Stimulated activated CD4-positive, alpha-beta T cell treated with anti-CD3 and anti-CD28 coated beads, TNF-alpha, amount 100 ng/mL, for 1 hour (primary cell): ENCODE measurements around the gene N4BP2L2.

Source experiments
- DNase-seq, 3 donors: peaks; one replicate each; pipeline ENCODE4 v3.0.0-alpha.2; 2020; ENCODE audit warnings: low read depth in 3 of 3, low spot score in 1 of 3

Gene N4BP2L2

DNA sequence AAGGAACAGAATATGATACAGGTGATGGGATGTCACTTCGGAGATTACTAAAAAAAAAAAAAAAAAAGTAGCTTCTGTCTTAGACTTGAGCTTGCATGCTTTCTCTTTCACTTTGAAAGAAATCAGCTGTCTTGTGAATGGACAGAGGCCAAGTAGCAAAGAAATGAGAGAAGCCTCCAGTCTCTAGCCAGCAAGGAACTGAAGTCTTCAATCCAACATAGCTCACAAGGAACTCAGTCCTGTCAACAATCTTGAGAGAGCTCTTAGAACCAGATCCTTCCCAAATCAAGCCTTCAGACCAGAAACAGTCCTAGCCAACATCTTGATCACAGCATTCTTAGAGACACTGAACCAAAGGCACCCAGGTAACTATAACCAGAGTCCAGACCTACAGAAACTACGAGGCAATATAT is 7.7 kb downstream of the N4BP2L2 start:
- DNase-seq: no peak

DNA sequence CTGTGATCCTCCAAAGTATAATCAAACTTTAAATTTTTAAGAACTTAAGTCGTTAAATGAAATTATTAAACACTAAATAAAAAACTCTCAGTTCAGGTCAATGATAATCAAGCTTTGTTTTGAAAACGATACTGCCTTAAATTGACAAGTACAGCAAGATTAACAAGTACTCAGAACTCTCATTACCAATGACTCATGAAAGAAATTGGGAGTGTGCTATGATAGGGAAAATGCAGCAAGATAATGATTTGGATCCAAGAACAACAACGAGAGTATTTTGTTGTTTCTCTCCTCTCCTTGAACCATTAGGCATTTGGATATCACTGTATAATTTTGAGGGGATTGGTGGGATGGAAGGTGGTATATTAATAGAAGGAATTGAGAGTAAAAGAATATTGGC is 10.2 kb downstream of the N4BP2L2 start:
- DNase-seq: no peak

DNA sequence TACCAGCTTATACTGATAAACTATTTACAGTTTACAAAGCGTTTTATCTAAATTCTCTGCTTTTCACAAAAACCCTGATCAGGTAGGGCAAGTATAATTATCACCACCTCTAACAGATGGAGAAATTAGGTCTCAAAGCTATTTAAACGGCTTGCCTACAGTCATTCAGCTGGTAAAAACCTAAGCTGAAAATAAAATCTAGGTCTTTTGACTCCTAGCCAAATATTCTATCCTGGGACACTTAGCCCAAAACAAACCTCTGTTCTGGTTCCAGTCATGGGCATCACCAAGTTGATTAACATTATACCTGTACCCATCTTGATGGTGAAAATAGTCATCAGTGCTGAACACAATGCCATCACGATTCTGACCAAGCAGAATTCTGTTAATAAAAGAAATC is 11.4 kb downstream of the N4BP2L2 start:
- no peak for DNase-seq

DNA sequence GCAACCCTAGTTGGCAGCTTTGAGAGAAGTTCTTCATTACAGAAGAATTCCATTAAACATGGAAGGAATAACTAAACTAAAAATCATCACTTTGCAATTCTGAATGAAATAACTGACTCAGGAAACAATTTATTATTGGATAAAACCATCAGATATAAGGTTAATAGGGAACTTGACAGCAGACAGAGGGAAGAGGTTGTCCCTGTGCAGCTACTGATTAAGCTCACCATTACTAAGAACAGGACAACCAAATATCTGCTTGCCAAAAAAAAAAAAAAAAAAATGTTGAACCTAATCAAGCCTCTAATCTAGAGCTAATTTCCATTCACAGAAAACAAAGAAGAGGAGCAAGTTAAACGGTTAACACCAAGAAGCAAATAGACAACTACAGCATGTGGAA is 12.8 kb downstream of the N4BP2L2 start:
- DNase-seq: no peak

DNA sequence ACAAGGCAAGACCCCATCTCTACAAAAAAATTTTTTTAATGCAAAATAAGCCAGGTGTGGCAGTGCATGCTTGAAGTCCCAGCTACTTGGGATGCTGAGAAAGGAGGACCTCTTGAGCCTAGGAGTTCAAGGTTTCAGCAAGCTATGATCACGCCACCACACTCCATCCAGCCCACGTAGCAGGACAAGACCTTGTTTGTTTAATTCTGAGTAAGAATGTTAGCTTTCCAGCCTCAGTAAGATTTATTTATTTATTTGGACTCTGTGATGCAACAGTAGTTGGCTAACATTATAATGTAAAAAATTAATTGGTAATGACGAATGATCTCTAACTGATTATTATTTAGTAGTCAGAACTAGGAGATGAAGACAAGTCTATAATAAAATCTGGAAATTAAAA is 23.3 kb downstream of the N4BP2L2 start:
- no peak for DNase-seq

DNA sequence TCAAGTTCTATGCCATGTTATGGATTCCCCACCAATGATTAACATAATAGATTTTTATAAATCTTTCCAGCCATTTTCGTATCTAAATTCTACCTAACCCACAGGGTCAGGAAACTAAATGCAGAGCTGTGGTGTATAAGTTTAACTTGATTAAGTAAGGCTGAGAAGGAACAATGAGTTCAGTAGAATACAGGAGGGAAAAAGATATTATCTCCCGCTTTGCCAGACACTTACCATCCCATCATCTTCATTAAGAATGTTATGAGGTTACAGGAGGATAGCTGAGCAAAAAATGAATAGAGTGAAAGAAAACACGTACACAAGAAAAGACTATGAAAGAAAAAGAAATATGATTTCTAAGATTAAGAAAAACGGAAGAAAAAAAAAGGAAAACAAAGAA is 27.1 kb downstream of the N4BP2L2 start:
- DNase-seq: no peak

DNA sequence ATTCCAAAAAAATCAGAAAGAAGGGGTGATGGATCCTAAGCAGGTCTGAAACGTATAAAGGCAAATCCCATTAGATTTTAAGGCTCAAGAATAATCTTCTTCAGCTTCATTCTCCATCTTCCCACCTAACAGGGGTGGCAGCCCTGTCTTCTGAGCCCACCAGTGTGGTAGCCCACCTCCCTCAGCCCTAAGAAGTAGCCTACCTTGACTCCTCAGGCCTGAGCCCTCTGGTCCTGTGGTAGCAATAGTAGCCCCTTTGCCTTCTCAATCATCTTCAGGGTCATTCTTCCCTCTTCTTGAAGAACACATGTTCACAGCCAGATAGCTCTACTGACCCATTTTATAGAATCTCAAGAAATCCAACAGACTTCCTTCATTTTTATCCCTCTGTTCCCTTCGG is 33.7 kb downstream of the N4BP2L2 start:
- no peak for DNase-seq

DNA sequence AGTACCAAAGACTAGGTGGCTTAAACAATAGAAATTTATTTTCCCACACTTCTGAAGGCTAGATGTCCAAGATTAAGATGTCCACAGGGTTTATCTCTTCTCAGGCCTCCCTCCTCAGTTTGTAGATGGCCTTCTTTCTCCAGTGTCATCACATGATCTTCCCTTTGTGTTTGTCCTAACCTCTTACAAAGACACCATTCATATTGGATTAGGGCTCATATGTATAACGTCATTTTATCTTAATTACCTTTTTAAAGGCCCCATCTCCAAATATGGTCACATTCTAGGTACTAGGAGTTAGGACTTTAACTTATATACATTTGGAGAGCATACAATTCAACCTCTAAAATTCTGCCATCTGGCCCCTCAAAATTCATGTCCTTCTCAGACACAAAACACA is 34.3 kb downstream of the N4BP2L2 start:
- no peak for DNase-seq

DNA sequence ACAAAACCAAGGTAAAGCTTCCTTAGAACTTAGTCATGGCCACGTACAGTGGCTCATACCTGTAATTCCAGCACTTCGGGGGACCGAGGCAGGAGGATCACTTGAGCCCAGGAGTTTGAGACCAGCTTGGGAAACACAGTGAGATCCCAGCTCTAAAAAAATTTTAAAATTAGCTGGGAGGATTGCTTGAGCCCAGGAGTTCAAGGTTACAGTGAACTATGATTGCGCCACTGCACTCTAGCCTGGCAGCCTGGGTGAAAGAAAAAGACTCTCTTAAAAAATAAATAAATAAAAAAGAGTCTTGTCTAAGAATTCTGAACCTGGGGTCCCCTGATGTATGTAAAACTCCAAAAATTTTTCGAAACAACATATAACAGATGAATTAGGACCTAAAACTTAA is 34.9 kb downstream of the N4BP2L2 start:
- DNase-seq: no peak

DNA sequence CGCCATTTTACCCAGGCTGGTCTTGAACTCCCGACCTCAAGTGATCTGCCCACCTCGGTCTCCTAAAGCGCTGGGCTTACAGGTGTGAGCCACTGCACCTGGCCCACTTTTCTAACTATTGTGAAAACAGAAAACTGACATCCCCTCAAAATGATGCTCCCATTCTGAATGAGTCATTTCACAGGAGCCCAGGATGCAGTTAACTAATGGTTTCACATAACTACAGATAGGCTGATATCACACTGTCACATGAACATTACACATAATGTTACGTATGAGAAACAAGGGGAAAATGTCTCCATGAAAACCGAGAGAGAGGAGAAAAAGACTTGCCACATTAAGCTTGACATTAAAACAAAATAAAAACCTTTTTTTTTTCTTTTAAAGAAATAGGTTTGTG is 37.5 kb downstream of the N4BP2L2 start:
- DNase-seq: no peak

DNA sequence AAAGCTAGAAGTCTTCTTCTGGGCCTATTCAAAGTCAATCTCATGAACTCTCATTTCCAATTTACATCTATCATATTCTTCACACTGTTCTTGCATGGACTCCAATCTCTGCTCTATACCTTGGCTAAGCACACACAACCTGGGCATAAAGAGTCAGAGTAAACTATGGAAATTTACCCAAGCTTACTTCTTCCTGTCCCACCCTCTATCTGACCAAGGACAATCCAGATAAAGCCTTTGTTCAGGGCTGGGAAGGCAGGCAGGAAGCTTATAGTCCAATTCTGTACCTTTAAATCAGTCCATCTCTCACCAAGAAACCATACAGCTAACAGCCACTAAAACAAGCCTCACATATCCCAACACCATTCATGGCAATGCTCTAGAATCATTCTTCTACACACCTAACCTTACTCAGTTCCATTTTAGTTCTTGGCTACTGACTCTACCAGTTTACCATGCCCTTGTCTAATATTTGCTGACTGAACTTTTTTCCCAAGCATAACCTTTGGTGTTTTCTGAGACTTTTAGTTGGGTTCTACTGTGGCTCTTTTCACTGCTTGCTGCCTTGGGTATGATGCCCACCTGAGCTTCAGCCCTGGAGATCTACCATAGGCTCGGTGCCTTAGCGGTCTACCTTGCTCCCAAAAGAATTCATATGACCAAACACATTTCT is 38.9 kb downstream of the N4BP2L2 start:
- DNase-seq: no peak

DNA sequence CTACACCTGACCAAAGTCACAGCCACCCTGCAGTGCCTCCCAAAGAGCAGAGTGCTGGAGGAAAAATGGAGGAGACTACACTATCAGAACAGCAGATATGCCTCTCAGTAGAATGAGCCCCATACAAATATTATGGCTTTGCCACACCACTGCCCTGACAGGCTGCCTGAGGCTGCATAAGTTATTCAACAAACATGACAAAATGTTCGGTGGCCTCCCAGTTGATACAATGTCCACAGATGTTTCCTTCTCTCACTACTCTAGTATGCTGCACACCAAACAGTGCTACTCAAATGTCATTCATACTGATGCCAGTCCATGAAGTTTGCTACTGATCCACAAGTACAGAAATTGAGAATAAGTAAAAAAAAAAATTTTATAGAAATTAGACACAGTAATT is 41.0 kb downstream of the N4BP2L2 start:
- DNase-seq: no peak

DNA sequence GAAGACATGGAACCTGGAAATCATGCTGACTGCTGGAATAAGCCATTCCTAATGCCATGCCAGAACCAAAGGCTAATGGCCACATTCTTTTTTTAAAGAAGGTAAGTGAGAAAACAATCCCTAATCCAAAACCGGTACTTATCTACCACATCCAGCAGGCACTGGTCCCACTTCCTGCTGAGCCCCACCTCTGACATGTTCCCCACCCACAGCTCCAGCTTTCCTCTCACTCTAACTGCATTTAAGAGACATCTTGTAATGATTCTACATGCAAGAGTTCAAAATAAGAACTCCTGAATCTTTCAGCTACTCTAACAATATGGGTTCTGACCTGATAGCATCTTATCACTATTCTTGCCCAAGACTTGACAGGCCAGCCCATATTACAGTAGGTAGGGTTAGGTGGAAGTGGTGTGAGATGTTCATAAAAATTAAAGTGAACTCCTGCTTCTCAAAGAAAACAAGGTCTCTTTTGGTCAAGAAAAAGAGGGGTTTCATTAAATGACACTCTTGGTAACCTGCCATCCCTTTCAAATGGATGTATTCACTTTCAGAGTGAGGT is 41.9 kb downstream of the N4BP2L2 start:
- DNase-seq: no peak

DNA sequence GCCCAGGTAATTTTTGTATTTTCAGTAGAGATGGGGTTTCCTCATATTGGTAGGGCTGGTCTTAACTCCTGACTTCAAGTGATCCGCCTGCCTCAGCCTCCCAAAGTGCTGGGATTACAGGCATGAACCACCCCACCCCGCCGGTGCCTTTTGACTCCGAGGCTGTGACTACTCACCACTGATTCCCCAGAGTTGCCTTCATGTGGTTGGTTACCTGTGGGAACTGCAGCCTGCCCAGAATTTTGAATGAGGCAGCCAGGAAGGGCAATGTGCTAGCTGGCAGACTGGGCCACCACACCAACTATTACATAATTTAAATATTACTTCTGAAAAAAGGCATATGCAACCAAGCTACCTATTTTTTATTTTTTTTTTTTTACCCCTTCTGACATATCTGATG is 42.8 kb downstream of the N4BP2L2 start:
- DNase-seq: no peak

DNA sequence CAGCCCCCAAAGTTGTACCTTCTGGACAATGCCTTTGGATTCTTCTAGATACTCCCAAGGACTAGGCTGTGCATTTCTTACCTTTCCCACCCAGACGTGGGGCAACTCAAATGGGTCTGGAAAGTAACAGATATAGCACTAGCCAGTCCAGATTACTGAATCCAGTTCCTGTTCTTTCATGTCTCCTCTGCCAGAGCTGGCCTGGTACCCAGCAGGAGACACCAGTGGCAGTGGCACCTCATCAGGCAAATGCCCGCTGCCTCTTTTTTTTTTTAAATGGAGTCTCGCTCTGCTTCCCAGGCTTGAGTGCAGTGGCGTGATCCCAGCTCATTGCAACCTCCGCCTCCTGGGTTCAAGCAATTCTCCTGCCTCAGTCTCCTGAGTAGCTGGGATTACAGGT is 43.2 kb downstream of the N4BP2L2 start:
- DNase-seq: no peak

DNA sequence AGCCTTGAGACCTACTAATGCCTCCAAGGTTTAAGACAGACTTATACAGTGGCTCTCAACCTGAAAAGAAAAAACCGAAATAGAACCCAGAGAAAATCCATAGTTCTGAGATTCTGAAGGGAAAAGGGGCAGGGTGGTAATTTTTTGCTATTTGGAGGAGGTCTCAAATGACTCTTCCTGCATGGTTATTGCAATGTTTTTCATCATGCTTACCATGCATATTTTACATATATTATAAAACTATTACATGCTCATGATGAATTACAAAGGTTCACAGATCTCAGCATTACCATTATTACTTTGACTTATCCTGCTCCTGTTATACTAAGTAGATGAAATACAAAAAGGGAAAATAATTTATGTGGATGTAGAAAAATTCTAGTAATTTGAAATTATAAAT is 47.6 kb downstream of the N4BP2L2 start:
- DNase-seq: no peak

DNA sequence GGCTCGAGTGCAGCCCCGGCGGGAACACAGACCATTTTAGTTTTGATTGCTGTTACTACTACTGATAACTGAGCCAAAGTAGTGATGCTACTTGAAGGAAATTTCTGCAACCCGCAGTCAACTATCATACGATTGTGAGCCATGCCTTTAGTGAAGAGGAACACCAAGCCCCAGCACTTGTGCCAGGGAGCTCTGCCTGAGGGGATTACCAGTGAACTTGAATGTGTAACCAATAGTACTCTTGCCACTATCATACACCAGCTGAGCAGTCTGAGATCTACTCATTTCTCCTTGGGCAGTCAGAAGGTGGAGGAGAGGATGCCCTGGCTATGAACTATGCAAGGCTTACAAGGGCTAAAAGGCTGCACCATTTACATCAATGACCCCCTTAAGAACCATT is 61.7 kb downstream of the N4BP2L2 start:
- DNase-seq: no peak

DNA sequence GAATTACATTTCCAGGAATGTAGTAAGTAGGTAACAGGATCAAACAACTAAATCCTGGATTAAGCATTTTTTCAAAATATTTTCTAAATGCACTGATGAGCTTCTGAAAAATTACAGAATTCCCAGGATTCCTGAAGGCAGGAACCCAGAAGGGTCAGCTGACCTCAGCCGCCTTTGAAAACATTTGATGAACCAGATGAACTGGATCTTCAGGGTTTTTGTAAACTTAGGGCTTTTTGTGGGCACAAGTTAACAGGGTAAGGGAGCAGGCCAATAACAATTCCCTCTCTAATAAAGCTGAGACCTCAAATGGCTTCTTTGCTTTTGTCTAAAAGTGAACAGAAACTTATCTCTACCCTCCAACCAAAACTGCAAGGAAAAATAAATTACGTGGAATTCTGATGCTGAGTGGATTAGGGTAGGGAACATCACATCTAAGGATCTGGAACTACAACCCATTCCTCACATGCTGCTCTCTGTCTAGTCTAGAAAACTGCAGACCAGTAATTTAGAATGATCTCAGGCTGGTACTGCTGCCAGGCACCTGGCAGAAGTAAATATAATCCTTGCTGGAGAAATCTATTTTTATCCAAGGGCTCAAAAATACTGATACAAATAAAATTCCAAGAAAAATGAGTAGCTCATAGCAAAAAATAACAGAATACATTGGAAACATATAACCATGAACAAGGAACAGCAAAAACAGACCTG is 62.4 kb downstream of the N4BP2L2 start:
- DNase-seq: no peak

DNA sequence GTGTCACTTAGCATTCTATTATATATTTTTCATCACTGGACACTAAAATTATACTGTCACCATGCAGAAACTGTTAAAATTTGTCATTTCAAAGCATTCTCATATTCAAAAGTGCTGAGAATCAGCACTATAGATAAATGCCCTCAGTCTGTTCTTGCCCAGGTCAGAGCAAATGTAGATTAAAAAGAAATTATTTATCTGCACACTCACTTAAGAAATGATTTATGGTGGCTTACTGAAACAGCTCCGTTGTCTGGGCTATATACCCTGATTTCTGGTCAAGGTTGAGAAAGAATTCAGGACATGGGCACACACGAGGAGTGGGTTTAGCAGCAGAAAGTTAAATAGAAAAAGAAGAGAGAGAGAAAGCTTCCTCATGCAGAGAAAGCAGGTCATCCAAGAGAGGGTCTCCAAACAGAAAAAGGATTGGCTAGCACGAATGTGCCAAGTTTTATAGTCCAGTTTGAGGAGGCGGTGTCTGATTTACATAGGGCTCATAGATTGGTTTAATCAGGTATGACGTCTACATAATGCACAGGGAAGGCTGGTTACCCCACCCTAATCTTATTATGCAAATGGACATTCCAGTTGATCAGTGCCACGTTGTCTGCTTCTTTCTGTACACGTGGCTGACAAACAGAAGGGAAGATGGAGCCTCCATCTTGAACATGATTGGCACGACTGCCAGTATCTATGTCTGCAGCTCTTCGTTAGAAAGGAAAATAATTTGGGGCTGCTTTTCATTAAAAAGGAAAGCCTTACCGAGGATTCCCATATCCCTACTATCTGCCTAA is 63.4 kb downstream of the N4BP2L2 start:
- DNase-seq: no peak

DNA sequence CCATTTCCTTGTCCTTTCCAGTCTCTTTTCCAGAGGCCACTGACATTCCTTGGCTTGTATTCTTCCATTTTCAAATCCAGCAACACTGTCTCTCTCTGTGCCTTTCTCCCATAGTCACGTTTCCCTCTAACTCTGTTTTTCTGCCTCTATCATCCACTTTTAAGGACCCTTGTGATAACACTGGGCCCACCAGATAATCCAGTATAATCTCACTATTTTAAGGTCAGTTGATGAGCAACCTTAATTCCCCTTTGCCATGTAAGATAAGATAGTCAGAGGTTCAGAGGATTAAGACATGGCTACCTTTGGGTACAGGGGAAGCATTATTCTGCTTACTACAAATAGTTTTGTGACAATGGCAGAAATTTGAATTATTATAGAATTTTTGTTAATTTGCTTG is 64.9 kb downstream of the N4BP2L2 start:
- DNase-seq: no peak

DNA sequence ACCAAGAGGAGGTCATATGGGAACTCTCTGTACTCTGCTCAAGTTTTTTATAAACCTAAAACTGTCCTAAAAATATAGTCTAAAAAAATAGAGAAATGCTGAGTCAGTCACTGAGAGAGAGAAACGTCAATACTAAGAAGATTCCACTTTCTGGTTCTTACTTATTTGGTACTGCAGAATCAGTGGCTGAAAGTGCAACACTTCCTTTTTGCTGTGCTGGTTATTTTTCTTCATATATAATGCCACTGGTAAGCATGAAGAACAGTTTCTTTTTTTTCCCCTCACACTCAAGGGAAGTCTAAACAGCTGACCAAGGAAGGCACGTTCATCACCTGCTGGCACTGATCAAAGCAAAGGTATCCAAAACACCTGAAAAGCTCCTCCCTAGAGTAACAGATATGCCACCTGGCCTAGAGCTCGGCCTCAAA is 66.4 kb downstream of the N4BP2L2 start:
- DNase-seq: no peak
